ENCODE data around the gene RNF223. TPM values are rescaled to one million over a fixed set of nuclear protein-coding genes. Genes with fewer than 3 reads are reported as not detected.
A peak's percentile ranks its signal among the peaks of the same experiment; 100 is the strongest.

Gene RNF223
- total RNA-seq, 1 donor from 2014 or later = not detected

- H3K27ac ChIP-seq = no peak overlapping the region
- no peak overlapping the region for H2AFZ ChIP-seq (replicated peaks)
- peak; percentile 77 for DNase-seq (ENCODE audit: low spot score)
- H3F3A ChIP-seq (ENCODE audit: low read depth) = peaks cover 25% of the 10 kb centered on the region
- peaks cover 8% of the 10 kb centered on the region for H3K79me2 ChIP-seq (ENCODE audit: low read depth)
- H3K36me3 ChIP-seq = no peaks in the 10 kb centered on the region
- Mint-ChIP-seq H3K4me3 (peak overlapping the region; percentile 69), H3K9me3 (peaks cover 2% of the 10 kb centered on the region), H3K27ac (no peak overlapping the region), H3K36me3 (peaks cover 3% of the 10 kb centered on the region), H3K27me3 (ENCODE audit: insufficient read depth, low read depth) (peaks cover 13% of the 10 kb centered on the region), H3K4me1 (peaks cover 11% of the 10 kb centered on the region)
- peak overlapping the region; percentile 58 for H3K4me3 ChIP-seq
- H3K4me2 ChIP-seq = peak overlapping the region; percentile 87
- no peak overlapping the region for H3K9ac ChIP-seq
- TF ChIP-seq CTCF (IDR thresholded peaks at IDR 0.05) = no peak
- TF ChIP-seq EZH2phosphoT487 (IDR thresholded peaks at IDR 0.05) = no peak
- TF ChIP-seq EZH2 (IDR thresholded peaks at IDR 0.05) = peak; percentile 53
- no peaks in the 10 kb centered on the region for H3K9me3 ChIP-seq (ENCODE audit: low read depth)
- peaks cover 25% of the 10 kb centered on the region for H3K27me3 ChIP-seq
- H3K4me1 ChIP-seq = peaks cover 16% of the 10 kb centered on the region
- H4K20me1 ChIP-seq (ENCODE audit: low read depth) = peaks cover 71% of the 10 kb centered on the region
These were observed 40.2 kb downstream of the RNF223 start for GRCh38 chr1:1033731-1034438.

GRCh38 chr1:1033009-1033587, 41.0 kb downstream of the RNF223 start:
- Histone ChIP-seq H3K27ac (no peak overlapping the region), H3K4me2 (peak overlapping the region; percentile 87), H3K27me3 (peaks cover 17% of the 10 kb centered on the region), H4K20me1 (ENCODE audit: low read depth) (peaks cover 63% of the 10 kb centered on the region), H3F3A (ENCODE audit: low read depth) (peaks cover 25% of the 10 kb centered on the region), H3K4me1 (peaks cover 16% of the 10 kb centered on the region), H3K9ac (no peak overlapping the region), H3K4me3 (peak overlapping the region; percentile 58), H3K36me3 (no peaks in the 10 kb centered on the region), H3K9me3 (ENCODE audit: low read depth) (no peaks in the 10 kb centered on the region), H3K79me2 (ENCODE audit: low read depth) (peaks cover 8% of the 10 kb centered on the region), H2AFZ (replicated peaks) (no peak overlapping the region)
- peaks cover 3% of the 10 kb centered on the region for H3K36me3 Mint-ChIP-seq
- TF ChIP-seq EZH2phosphoT487 (IDR thresholded peaks at IDR 0.05) = no peak
- TF ChIP-seq CTCF (IDR thresholded peaks at IDR 0.05) = peak; percentile 77
- H3K27ac Mint-ChIP-seq = no peak overlapping the region
- peaks cover 7% of the 10 kb centered on the region for H3K27me3 Mint-ChIP-seq (ENCODE audit: insufficient read depth, low read depth)
- peaks cover 2% of the 10 kb centered on the region for H3K9me3 Mint-ChIP-seq
- peak overlapping the region; percentile 71 for H3K4me3 Mint-ChIP-seq
- H3K4me1 Mint-ChIP-seq = peaks cover 11% of the 10 kb centered on the region
- peak; percentile 98 for DNase-seq (ENCODE audit: low spot score)

GRCh38 chr1:1032424-1032823, 41.7 kb downstream of the RNF223 start:
- peak; percentile 68 for DNase-seq (ENCODE audit: low spot score)
- Histone ChIP-seq H3K27me3 (peaks cover 14% of the 10 kb centered on the region), H3K4me2 (peak overlapping the region; percentile 87), H3K4me1 (peaks cover 16% of the 10 kb centered on the region), H3K9ac (no peak overlapping the region), H3K4me3 (peak overlapping the region; percentile 58), H3K36me3 (no peaks in the 10 kb centered on the region), H2AFZ (replicated peaks) (no peak overlapping the region), H4K20me1 (ENCODE audit: low read depth) (peaks cover 60% of the 10 kb centered on the region), H3K9me3 (ENCODE audit: low read depth) (no peaks in the 10 kb centered on the region), H3F3A (ENCODE audit: low read depth) (peaks cover 25% of the 10 kb centered on the region), H3K27ac (no peak overlapping the region), H3K79me2 (ENCODE audit: low read depth) (peaks cover 8% of the 10 kb centered on the region)
- Mint-ChIP-seq H3K27me3 (ENCODE audit: insufficient read depth, low read depth) (peaks cover 7% of the 10 kb centered on the region), H3K9me3 (peaks cover 2% of the 10 kb centered on the region), H3K4me1 (peaks cover 11% of the 10 kb centered on the region), H3K36me3 (peaks cover 3% of the 10 kb centered on the region), H3K4me3 (peak overlapping the region; percentile 75), H3K27ac (peak overlapping the region; percentile 58)
- TF ChIP-seq EZH2phosphoT487 (IDR thresholded peaks at IDR 0.05) = no peak

All from neural progenitor cell (in vitro differentiated cells).